H9 (cell line): ENCODE data around the gene GPR176. TPM values are rescaled to one million over a fixed set of nuclear protein-coding genes. Genes with fewer than 3 reads are reported as not detected.

ENCODE experiments used
- DNase-seq: peaks from one replicate; pipeline ENCODE4 v3.0.0-alpha.2; 2017
- H2AFZ ChIP-seq: one replicate; pipeline ENCODE4 v1.6.1; 2013; ENCODE audit warnings: mild to moderate bottlenecking, low read length, control low read depth, moderate library complexity
- H2AK5ac ChIP-seq: 2 replicates; pipeline ENCODE4 v1.6.1; 2013; ENCODE audit warnings: low read length, control low read depth, mixed read lengths; ENCODE audit not compliant: insufficient read length
- H2BK120ac ChIP-seq: one replicate; pipeline ENCODE4 v1.6.1; 2013; ENCODE audit warnings: low read depth, mild to moderate bottlenecking, low read length, control low read depth, inconsistent platforms; ENCODE audit not compliant: poor library complexity, severe bottlenecking
- H2BK12ac ChIP-seq: 2 replicates; pipeline ENCODE4 v1.6.1; 2013; ENCODE audit warnings: low read length, control low read depth, mixed read lengths, low read depth; ENCODE audit not compliant: insufficient read length
- H2BK15ac ChIP-seq: 2 replicates; pipeline ENCODE4 v1.6.1; 2013; ENCODE audit warnings: low read depth, low read length, control low read depth
- H2BK20ac ChIP-seq: one replicate; pipeline ENCODE4 v1.6.1; 2013; ENCODE audit warnings: low read depth, mild to moderate bottlenecking, low read length, control low read depth, inconsistent platforms; ENCODE audit not compliant: poor library complexity, severe bottlenecking
- H2BK5ac ChIP-seq: 2 replicates; pipeline ENCODE4 v1.6.1; 2013; ENCODE audit warnings: low read length, control low read depth, mixed read lengths; ENCODE audit not compliant: insufficient read length
- H3K14ac ChIP-seq: 2 replicates; pipeline ENCODE4 v1.6.1; 2013; ENCODE audit warnings: low read length, control low read depth; ENCODE audit not compliant: insufficient read depth
- H3K18ac ChIP-seq: 2 replicates; pipeline ENCODE4 v1.6.1; 2013; ENCODE audit warnings: low read depth, mild to moderate bottlenecking, mixed read lengths, low read length, control low read depth; ENCODE audit not compliant: insufficient read length
- H3K23ac ChIP-seq: 2 replicates; pipeline ENCODE4 v1.6.1; 2013; ENCODE audit warnings: low read length, control low read depth, mixed read lengths, low read depth; ENCODE audit not compliant: insufficient read length
- H3K23me2 ChIP-seq: 2 replicates; pipeline ENCODE4 v1.6.1; 2013; ENCODE audit warnings: low read depth, mild to moderate bottlenecking, mixed read lengths, low read length, control low read depth; ENCODE audit not compliant: insufficient read length, poor library complexity, severe bottlenecking
- H3K27ac ChIP-seq: 2 replicates; pipeline ENCODE4 v1.5.1; 2013; ENCODE audit warnings: low read length, control low read depth, mixed read lengths, low read depth; ENCODE audit not compliant: insufficient read length
- H3K27me3 ChIP-seq: 2 replicates; pipeline ENCODE4 v1.6.1; 2013; ENCODE audit warnings: low read length, control low read depth, inconsistent platforms; ENCODE audit not compliant: insufficient read depth
- H3K4ac ChIP-seq: 2 replicates; pipeline ENCODE4 v1.6.1; 2013; ENCODE audit warnings: low read depth, mild to moderate bottlenecking, control low read depth, inconsistent platforms, low read length, moderate library complexity
- H3K4me1 ChIP-seq: 2 replicates; pipeline ENCODE4 v1.6.1; 2013; ENCODE audit warnings: low read length, control low read depth, inconsistent platforms; ENCODE audit not compliant: insufficient read depth
- H3K4me2 ChIP-seq: 2 replicates; pipeline ENCODE4 v1.6.1; 2013; ENCODE audit warnings: low read length, control low read depth, mixed read lengths; ENCODE audit not compliant: insufficient read length, insufficient read depth
- H3K56ac ChIP-seq: 2 replicates; pipeline ENCODE4 v1.6.1; 2013; ENCODE audit warnings: low read depth, mild to moderate bottlenecking, mixed read lengths, low read length, control low read depth; ENCODE audit not compliant: insufficient read length
- H3K79me1 ChIP-seq: 2 replicates; pipeline ENCODE4 v1.6.1; 2013; ENCODE audit warnings: low read depth, mild to moderate bottlenecking, moderate library complexity, low read length, control low read depth, inconsistent platforms; ENCODE audit not compliant: insufficient read depth, poor library complexity, severe bottlenecking
- H3K79me2 ChIP-seq: 2 replicates; pipeline ENCODE4 v1.6.1; 2013; ENCODE audit warnings: low read length, control low read depth, inconsistent platforms; ENCODE audit not compliant: insufficient read depth
- H3K9ac ChIP-seq: 2 replicates; pipeline ENCODE4 v1.6.1; 2013; ENCODE audit warnings: low read length, control low read depth, mixed read lengths; ENCODE audit not compliant: insufficient read length; ENCODE audit errors: extremely low read depth
- H3K9me3 ChIP-seq: one replicate; pipeline ENCODE4 v1.6.1; 2013; ENCODE audit warnings: low read depth, low read length, inconsistent platforms; ENCODE audit not compliant: control insufficient read depth
- H3T11ph ChIP-seq: one replicate; pipeline ENCODE4 v1.6.1; 2013; ENCODE audit warnings: mild to moderate bottlenecking, low read length, control low read depth, inconsistent platforms
- H4K20me1 ChIP-seq: one replicate; pipeline ENCODE4 v1.6.1; 2013; ENCODE audit not compliant: control insufficient read depth, insufficient read length, insufficient read depth
- H4K5ac ChIP-seq: 2 replicates; pipeline ENCODE4 v1.6.1; 2013; ENCODE audit warnings: low read depth, mild to moderate bottlenecking, mixed read lengths, low read length, control low read depth; ENCODE audit not compliant: insufficient read length
- H4K8ac ChIP-seq: replicated peaks from 2 replicates; pipeline ENCODE4 v1.6.1; 2013; ENCODE audit warnings: low read length, control low read depth, mixed read lengths, low read depth; ENCODE audit not compliant: insufficient read length
- H4K91ac ChIP-seq: 2 replicates; pipeline ENCODE4 v1.6.1; 2013; ENCODE audit warnings: low read depth, mild to moderate bottlenecking, moderate library complexity, mixed read lengths, low read length, control low read depth; ENCODE audit not compliant: insufficient read length
- H3K27ac Mint-ChIP-seq, 3 experiments: 2 replicates in 2 of 3; 3 replicates in 1 of 3; pipeline ENCODE4 v1.8.0; 2020 to 2021; ENCODE audit warnings: mixed read lengths in 3 of 3, mild to moderate bottlenecking in 1 of 3, moderate library complexity in 1 of 3
- H3K27me3 Mint-ChIP-seq: 2 replicates; pipeline ENCODE4 v1.8.0; 2021; ENCODE audit warnings: low read depth, mild to moderate bottlenecking, moderate library complexity, mixed read lengths
- H3K36me3 Mint-ChIP-seq, 3 experiments: 2 replicates in 2 of 3; 3 replicates in 1 of 3; pipeline ENCODE4 v1.8.0; 2020 to 2021; ENCODE audit warnings: low read depth in 3 of 3, mixed read lengths in 3 of 3; ENCODE audit not compliant: insufficient read depth in 1 of 3
- H3K4me1 Mint-ChIP-seq, 2 experiments: 2 replicates each; pipeline ENCODE4 v1.8.0; 2020; ENCODE audit warnings: mixed read lengths in 2 of 2
- H3K4me3 Mint-ChIP-seq, 2 experiments: 2 replicates in 1 of 2; 3 replicates in 1 of 2; pipeline ENCODE4 v1.8.0; 2020 to 2021; ENCODE audit warnings: mild to moderate bottlenecking in 2 of 2, mixed read lengths in 2 of 2, moderate library complexity in 1 of 2
- H3K9me3 Mint-ChIP-seq, 2 experiments: 2 replicates in 1 of 2; 3 replicates in 1 of 2; pipeline ENCODE4 v1.8.0; 2020; ENCODE audit warnings: mild to moderate bottlenecking in 2 of 2, mixed read lengths in 2 of 2, moderate library complexity in 1 of 2
- CTCF ChIP-seq: fragments of 200-600 bp; sonication (generic); conservative IDR thresholded peaks from 3 replicates; pipeline ENCODE4 v1.8.0; 2021; ENCODE audit warnings: antibody characterized with exemption, mild to moderate bottlenecking
- WGBS: extraction: QIAGEN DNeasy Blood & Tissue Kit; methylation state at CpG from one replicate; pipeline ENCODE4 v1.1.7; 2013; ENCODE audit warnings: missing lambda C conversion rate, low lambda C conversion rate, mixed read lengths; ENCODE audit not compliant: insufficient read length; ENCODE audit errors: extremely low coverage; 5-methylcytosine and 5-hydroxymethylcytosine counted together
- total RNA-seq: library from RNA; stranded (reverse); gene quantifications from 2 replicates; pipeline ENCODE4 v1.2.1, GENCODE V29; 2021

Gene GPR176
- total RNA-seq, 1 experiment from 2014 or later = 132 TPM

DNA sequence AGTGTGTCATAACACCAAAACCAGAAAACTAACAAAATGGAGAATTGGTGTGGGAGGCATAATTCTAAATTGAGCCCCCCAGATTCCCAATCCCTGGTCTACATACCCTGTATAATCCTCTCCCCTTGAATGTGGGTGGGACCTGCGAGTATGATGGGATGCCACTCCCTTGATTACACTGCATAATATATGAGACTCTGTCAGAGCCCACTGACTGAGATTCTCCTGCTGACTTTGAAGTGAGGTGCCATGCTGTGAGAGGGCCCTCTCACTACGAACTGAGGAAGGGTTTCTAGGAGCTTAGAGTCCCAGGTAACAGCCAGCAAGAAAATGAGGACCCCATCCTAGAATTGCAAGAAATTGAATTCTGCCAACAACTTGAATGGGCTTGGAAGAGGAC lies 49.5 kb downstream of the GPR176 start:
- Histone ChIP-seq H3K27me3 (no peaks in the 10 kb centered on the region; the same call in 1 of the 2 replicates), H4K8ac (no peak overlapping the region), H3K79me2 (peaks cover 48% of the 10 kb centered on the region), H3K4ac (no peak overlapping the region), H3K23ac (no peak overlapping the region), H3K4me2 (no peak overlapping the region), H2BK5ac (no peak overlapping the region), H3K23me2 (no peaks in the 10 kb centered on the region), H2AFZ (no peak overlapping the region), H3T11ph (no peak overlapping the region), H4K5ac (no peak overlapping the region), H4K91ac (no peak overlapping the region), H2BK20ac (no peak overlapping the region), H2AK5ac (no peak overlapping the region), H3K18ac (no peak overlapping the region), H3K9ac (no peak overlapping the region), H3K9me3 (no peaks in the 10 kb centered on the region), H3K56ac (no peak overlapping the region), H2BK12ac (no peak overlapping the region), H2BK15ac (no peak overlapping the region), H3K79me1 (peaks cover 26% of the 10 kb centered on the region), H3K4me1 (peaks cover 11% of the 10 kb centered on the region), H2BK120ac (no peak overlapping the region), H3K14ac (no peak overlapping the region), H4K20me1 (peaks cover 3% of the 10 kb centered on the region), H3K27ac (no peak overlapping the region)
- H3K9me3 Mint-ChIP-seq = no peaks in the 10 kb centered on the region
- no peaks in the 10 kb centered on the region for H3K27me3 Mint-ChIP-seq
- H3K4me3 Mint-ChIP-seq = no peak overlapping the region; a peak in 1 of 5 replicates
- no CpG with 5 or more reads among the region's 2 CpGs for WGBS
- no peak for TF ChIP-seq CTCF
- no peak overlapping the region for H3K27ac Mint-ChIP-seq
- peaks cover 38 to 70% of the 10 kb centered on the region in 2 experiments for H3K4me1 Mint-ChIP-seq
- DNase-seq = no peak
- H3K36me3 Mint-ChIP-seq = peaks cover 14 to 38% (median 33%) of the 10 kb centered on the region in 3 experiments
